ENCODE data around the gene CPNE4. TPM values are rescaled to one million over a fixed set of nuclear protein-coding genes. Genes with fewer than 3 reads are reported as not detected.

CPNE4 gene
- total and polyA plus RNA-seq, 7 donors = 0.03 to 0.04 TPM; not detected in 5

DNA sequence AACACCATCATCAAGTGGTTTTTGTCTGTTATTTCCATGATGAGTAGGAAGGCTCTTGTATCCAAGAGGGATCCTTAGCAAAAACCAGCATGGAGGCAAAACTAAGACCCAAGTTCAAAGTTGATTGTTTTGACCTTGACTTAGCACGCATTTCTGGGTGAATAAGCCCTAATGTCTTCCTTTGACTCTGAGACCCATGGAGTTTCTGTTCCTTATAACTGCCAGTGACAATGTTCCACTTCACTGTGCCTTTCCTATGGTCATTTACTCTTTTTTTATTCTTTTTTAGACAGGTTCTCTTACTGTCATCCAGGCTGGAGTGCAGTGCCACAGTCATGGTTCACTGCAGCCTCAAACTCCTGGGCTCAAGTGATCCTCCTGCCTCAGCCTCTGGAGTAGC lies 413.8 kb downstream of the CPNE4 start:
- intact Hi-C loops (cut with DNase I) = no loop called here
- peaks cover 0 to 4% (median 0%) of the 10 kb centered on the region in 3 donors for H3K27me3 ChIP-seq (ENCODE audit: insufficient read depth in 3 of 3, low read length in 2 of 3)
- WGBS, 3 donors = 26 to 50% (median 44%) methylated on average over 1 of the region's 1 CpG
- H3K4me1 ChIP-seq = no peaks in the 10 kb centered on the region
- no peaks in the 10 kb centered on the region for H3K9me3 ChIP-seq
- ATAC-seq (no peak), DNase-seq (no peak)
- H3K36me3 ChIP-seq (ENCODE audit: insufficient read depth in 1 of 2, low read depth in 1 of 2) = no peaks in the 10 kb centered on the region
- no peak overlapping the region for H3K4me3 ChIP-seq
- H3K27ac ChIP-seq = no peak overlapping the region
- TF ChIP-seq CTCF (IDR thresholded peaks at IDR 0.05) = no peak

GRCh38 chr3:131619821-131620220 lies 415.0 kb downstream of the CPNE4 start:
- H3K27ac ChIP-seq = no peak overlapping the region
- no peak for TF ChIP-seq CTCF (IDR thresholded peaks at IDR 0.05)
- H3K27me3 ChIP-seq (ENCODE audit: insufficient read depth in 3 of 3, low read length in 2 of 3) = peaks cover 0 to 4% (median 0%) of the 10 kb centered on the region in 3 donors
- 34 to 39% (median 35%) methylated on average over 2 of the region's 2 CpGs for WGBS, 3 donors
- intact Hi-C loops (cut with DNase I) = no loop called here
- DNase-seq (no peak), ATAC-seq (no peak)
- H3K9me3 ChIP-seq = no peaks in the 10 kb centered on the region
- H3K4me1 ChIP-seq = no peaks in the 10 kb centered on the region
- H3K36me3 ChIP-seq (ENCODE audit: insufficient read depth in 1 of 2, low read depth in 1 of 2) = no peaks in the 10 kb centered on the region
- no peak overlapping the region for H3K4me3 ChIP-seq

GRCh38 chr3:131616719-131617118 lies 418.1 kb downstream of the CPNE4 start:
- 27 to 28% (median 27%) methylated on average over 3 of the region's 3 CpGs for WGBS, 3 donors
- no peak for DNase-seq

GRCh38 chr3:131612745-131613144 lies 422.1 kb downstream of the CPNE4 start:
- H3K36me3 ChIP-seq (ENCODE audit: insufficient read depth in 1 of 2, low read depth in 1 of 2) = no peaks in the 10 kb centered on the region
- WGBS, 3 donors = 87 to 93% (median 91%) methylated on average over 1 of the region's 1 CpG
- DNase-seq (no peak), ATAC-seq (no peak)
- intact Hi-C loops (cut with DNase I) = no loop called here
- peaks cover 0 to 4% (median 0%) of the 10 kb centered on the region in 3 donors for H3K27me3 ChIP-seq (ENCODE audit: insufficient read depth in 3 of 3, low read length in 2 of 3)
- H3K4me1 ChIP-seq = no peaks in the 10 kb centered on the region
- H3K9me3 ChIP-seq = no peaks in the 10 kb centered on the region
- TF ChIP-seq CTCF (IDR thresholded peaks at IDR 0.05) = no peak
- H3K4me3 ChIP-seq = no peak overlapping the region
- H3K27ac ChIP-seq = no peak overlapping the region

More at GRCh38 chr3:131616719-131617118, 418.1 kb downstream of the CPNE4 start:
- Histone ChIP-seq H3K36me3 (ENCODE audit: insufficient read depth in 1 of 2, low read depth in 1 of 2) (no peaks in the 10 kb centered on the region), H3K9me3 (no peaks in the 10 kb centered on the region), H3K27me3 (ENCODE audit: insufficient read depth in 3 of 3, low read length in 2 of 3) (peaks cover 0 to 8% (median 0%) of the 10 kb centered on the region in 3 donors), H3K27ac (no peak overlapping the region), H3K4me1 (no peaks in the 10 kb centered on the region), H3K4me3 (no peak overlapping the region)
- TF ChIP-seq CTCF (IDR thresholded peaks at IDR 0.05) = no peak
- peak in 2 of 4 donors; percentile 51 to 65 for ATAC-seq
- intact Hi-C loops (cut with DNase I) = no loop called here

DNA sequence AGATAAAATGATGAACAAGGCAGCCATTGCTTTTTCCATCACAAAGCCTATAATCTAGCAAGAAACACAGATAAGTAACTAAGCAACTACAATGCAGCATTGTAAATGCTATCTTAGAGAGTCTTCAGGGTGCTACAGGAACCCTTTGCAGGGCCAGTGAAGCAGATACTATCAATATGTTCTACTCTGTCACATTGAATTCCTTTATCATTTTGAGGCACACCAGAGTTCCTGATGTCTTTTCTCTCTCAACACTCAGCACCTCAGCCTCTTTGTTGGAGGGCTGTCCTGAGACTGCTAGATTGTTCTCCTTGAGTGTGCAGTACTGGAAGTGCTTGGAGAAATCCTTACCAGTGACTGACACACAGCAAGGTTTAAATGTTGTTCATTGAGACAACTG lies 424.6 kb downstream of the CPNE4 start:
- DNase-seq (no peak), ATAC-seq (no peak)
- peaks cover 0 to 4% (median 0%) of the 10 kb centered on the region in 3 donors for H3K27me3 ChIP-seq (ENCODE audit: insufficient read depth in 3 of 3, low read length in 2 of 3)
- no peaks in the 10 kb centered on the region for H3K9me3 ChIP-seq
- no peak overlapping the region for H3K4me3 ChIP-seq
- no peak overlapping the region for H3K27ac ChIP-seq
- no peaks in the 10 kb centered on the region for H3K4me1 ChIP-seq
- no peaks in the 10 kb centered on the region for H3K36me3 ChIP-seq (ENCODE audit: insufficient read depth in 1 of 2, low read depth in 1 of 2)
- TF ChIP-seq CTCF (IDR thresholded peaks at IDR 0.05) = no peak
- intact Hi-C loops (cut with DNase I) = no loop called here
